HS-5 (cell line): ENCODE measurements around the gene CR1L.
A peak's percentile ranks its signal among the peaks of the same experiment; 100 is the strongest.
"Not testable (repeated sequence)": the region's sequence is repeated elsewhere in the genome, so short reads cannot be mapped to it uniquely, and the experiment has no call there.

Experiments used
- DNase-seq: peaks from one replicate; pipeline ENCODE4 v3.0.0-alpha.2; 2012; ENCODE audit warnings: low read depth

The CR1L gene

GRCh38 chr1:207682872-207683434 lies 38.0 kb downstream of the CR1L start:
- DNase-seq, result not testable (repeated sequence)

DNA sequence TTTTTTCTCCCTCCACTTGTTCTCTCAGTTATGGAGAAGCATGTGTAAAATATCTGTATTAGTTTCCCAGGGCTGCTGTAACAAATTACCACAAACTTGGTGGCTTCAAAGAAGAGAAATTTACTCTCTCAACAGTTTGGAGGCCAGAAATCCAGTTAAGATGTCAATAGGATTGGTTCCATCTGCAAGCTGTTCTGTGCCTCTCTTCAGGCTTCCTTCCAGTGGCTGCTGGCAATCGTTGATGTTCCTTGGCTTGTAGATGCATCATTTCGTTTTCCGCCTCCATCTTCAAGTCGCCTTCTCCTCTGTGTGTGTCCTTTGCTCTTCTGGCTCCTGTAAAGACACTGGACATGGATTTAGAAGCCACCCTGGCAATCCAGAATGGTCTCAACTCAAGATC lies 45.6 kb downstream of the CR1L start:
- not testable (repeated sequence) for DNase-seq

- DNase-seq, result no peak
Observed at GRCh38 chr1:207691010-207691409, 46.1 kb downstream of the CR1L start.

GRCh38 chr1:207691841-207692240 lies 46.9 kb downstream of the CR1L start:
- DNase-seq, result no peak

DNA sequence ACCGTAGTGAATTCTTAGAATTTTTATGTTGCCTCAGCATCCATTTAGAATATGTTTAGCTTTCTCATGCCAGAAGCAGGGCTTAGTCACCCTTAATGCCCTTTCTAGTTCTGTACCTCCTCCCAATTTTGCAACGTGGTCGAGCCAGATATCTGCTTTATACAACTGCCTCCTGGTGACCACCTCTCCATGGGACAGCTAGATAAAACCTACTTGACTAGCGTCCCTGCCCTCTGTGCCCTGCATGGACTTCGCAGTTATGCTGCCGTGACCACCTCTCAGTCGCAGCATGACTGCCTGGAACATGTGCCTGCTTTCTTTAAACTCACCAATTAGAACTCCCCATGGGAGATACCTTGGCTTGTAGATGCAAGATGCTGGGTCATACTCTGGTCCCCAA lies 47.4 kb downstream of the CR1L start:
- not testable (repeated sequence) for DNase-seq

DNA sequence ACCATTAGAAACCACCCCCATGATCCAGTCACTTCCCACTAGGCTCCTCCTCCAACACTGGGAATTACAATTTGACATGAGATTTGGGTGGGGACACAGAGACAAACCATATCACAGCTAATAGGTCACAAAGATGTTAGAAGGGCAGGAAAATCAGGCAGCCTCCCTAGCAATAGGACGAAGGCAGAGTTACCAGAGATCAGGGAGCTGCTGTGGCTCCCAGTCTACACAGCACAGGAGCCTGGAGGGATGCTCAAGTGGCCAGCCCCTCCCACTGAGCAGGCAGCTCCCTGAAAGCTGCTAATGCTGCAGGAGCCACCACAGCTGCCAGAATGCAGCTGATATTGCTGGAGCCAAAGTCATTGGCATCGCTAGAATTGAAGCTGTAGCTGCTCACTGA lies 51.0 kb downstream of the CR1L start:
- DNase-seq, result no peak

GRCh38 chr1:207698822-207699483 lies 54.0 kb downstream of the CR1L start:
- DNase-seq, result peak; percentile 40

DNA sequence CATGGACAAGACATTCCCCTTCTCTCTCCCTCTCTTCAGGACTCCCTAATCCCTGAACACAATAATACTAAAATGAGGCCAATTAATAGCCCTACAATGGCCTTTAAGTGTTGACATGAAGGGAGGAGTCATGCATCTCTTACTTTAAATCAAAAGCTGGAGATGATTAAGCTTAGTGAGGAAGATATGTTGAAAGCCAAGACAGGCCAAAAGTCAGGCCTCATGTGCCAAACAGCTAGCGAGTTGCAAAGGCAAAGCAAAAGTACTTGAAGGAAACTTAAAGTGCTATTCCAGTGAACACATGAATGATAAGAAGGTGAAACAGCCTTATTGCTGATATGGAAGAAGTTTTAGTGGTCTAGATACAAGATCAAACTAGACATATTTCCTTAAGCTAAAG lies 57.4 kb downstream of the CR1L start:
- no peak for DNase-seq

DNA sequence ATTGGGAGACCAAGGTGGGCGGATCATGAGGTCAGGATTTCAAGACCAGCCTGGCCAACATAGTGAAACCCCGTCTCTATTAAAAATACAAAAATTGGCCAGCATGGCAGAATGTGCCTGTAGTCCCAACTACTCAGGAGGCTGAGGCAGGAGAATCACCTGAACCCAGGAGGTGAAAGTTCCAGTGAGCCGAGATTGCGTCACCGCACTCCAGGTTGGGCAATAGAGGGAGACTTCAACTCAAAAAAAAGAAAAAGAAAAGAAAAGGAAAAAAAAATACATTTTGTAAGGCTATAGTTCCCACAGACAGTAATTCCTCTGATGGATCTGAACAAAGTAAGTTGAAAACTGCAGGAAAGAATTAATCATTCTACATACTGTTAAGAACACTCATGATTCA lies 58.8 kb downstream of the CR1L start:
- DNase-seq, result no peak

DNA sequence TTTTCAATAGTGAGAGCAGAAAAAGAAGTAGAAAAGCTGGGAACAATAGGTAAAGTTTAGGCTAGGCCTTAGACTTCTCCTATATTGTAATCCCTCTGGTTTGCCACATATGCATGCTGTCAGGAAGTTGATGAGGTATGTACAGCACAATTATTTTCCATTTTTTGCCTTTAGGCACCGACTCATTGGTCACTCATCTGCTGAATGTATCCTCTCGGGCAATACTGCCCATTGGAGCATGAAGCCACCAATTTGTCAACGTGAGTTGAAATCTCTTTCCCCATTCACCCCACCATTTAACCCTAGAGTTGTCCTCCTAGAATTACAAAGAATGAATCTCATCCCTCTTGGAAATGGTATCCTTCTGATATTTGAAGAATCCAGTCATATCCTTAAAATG lies 63.1 kb downstream of the CR1L start:
- DNase-seq, result not testable (repeated sequence)

- DNase-seq, result no peak
Observed at GRCh38 chr1:207711285-207711684, 66.4 kb downstream of the CR1L start.

DNA sequence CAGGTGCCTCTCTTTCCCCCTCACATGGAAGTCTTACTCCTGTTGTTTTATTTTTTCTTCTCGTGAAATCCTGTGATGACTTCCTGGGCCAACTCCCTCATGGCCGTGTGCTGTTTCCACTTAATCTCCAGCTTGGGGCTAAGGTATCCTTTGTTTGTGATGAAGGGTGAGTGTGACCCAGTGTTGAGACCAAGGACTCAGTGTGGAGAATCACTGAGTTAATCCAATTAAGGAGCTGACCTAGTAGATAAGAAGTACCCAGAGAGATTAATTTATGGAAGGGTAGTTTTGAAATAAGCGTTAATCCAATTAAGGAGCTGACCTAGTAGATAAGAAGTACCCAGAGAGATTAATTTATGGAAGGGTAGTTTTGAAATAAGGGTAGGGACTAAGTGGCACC lies 67.8 kb downstream of the CR1L start:
- not testable (repeated sequence) for DNase-seq

GRCh38 chr1:207713529-207713928 lies 68.6 kb downstream of the CR1L start:
- DNase-seq, result no peak

GRCh38 chr1:207719234-207719633 lies 74.3 kb downstream of the CR1L start:
- no peak for DNase-seq

DNA sequence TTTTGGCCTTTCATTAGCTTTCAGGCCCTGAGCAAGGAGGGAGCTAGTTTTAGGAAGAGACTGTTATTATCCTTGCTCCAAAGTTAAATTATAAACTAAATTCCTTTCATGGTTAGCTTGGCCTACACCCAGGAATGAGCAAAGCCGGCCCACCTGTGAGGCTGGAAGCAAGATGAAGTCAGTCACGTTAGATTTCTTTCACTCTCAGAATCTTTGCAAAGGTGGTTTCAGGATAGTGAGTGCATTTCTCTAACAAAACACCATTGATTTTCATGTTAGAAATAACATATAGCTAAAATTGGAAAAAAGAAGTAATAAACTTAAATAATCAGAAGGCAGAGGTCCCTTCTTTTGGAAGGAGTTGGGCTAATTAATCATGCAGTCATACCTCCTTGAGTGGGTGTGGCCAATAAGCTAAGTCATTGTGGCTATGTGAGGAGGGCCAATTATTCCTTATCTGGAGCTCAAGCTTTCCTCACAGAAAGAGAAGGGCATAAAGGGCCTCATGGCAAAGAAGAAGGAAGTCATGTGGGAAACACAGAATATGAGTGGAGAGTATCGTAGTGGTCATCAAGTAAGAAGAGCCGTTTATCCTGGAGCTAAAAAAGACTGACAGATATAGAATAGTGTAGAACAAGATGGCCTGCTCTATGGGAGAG lies 83.4 kb downstream of the CR1L start:
- DNase-seq, result not testable (repeated sequence)

- DNase-seq, result not testable (repeated sequence)
Observed at GRCh38 chr1:207737503-207738157, 92.7 kb downstream of the CR1L start.

GRCh38 chr1:207738158-207738659 lies 93.3 kb downstream of the CR1L start:
- not testable (repeated sequence) for DNase-seq

- DNase-seq, result no peak
Observed at GRCh38 chr1:207740207-207740606, 95.3 kb downstream of the CR1L start.

DNA sequence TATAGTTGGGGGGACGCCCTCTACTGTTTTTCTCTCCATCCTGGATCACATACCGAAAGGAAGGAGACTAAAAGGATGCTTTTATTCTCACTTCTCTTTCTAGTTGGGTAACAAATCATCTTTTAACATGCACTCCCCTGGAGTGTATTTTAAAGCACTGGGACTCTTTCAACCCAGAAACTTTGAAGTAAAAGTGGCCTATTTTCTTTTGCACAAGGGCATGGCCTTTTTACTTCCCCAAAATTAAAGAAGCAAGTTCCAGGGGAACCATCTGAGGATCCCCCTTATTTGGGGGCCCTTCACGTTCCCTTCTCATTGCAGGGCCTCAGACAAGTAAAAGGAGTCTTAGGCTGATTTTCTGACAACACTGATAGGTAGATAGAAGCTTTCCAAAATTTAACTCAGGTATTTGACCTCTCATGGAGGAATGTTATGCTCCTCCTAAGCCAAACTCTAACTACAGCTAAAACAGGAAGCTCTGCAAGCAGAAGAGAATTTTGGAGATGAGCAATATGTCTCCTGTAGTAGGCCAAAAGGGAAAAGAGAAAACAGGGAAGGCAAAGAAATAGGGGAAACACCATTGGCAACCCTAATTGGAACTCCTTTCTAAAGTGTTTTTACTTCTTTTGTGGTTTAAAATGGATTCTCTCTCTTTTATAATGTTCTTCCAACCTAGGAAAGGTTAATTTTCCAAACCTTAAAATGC lies 98.1 kb downstream of the CR1L start:
- DNase-seq, result no peak

- no peak for DNase-seq
Observed at GRCh38 chr1:207744000-207744534, 99.1 kb downstream of the CR1L start.

DNA sequence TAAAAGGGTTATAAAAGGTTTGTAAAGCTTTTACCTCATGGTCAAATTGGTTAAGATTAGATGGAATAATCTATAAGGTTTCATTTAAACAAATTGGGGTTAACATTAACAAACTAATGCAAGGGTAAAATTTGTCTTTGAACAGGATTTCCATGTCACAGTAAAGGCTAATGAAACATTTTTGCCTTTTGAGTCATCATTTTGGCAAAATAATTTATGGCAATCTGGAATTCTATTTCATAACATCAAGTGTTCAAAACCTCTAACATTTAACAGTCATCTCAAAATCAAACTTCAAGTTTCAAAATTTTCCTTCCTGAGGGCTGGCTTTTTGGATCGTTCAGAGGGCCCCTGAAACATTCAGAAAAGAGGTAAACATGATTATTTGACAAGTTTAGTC lies 100.4 kb downstream of the CR1L start:
- peak; percentile 26 for DNase-seq
